IMR-90 (cell line): ENCODE measurements around the gene DNM2. TPM values are rescaled to one million over a fixed set of nuclear protein-coding genes. Genes with fewer than 3 reads are reported as not detected.

Source experiments
- ATAC-seq: fragments of 200-7000 bp; cut with Tn5 transposase; 2 replicates; pipeline ENCODE4 v1.9.1; 2020; ENCODE audit warnings: low read depth, mild to moderate bottlenecking, moderate library complexity
- BruUV-seq: library from RNA; stranded (reverse); fragments of 400-500 nt; replicated peaks from 2 replicates; lab custom pipeline; 2021; lab: Mats Ljungman, UMichigan
- CTCF ChIA-PET: fragments of 300-600 bp; formaldehyde crosslinking; extraction: SDS; loops from one replicate; lab custom pipeline; 2021; ENCODE audit warnings: antibody characterized with exemption; lab: Yijun Ruan, JAX
- POLR2A ChIA-PET: fragments of 300-600 bp; sonication (Branson Sonifier 250); formaldehyde crosslinking; loops from one replicate; lab custom pipeline; 2022; ENCODE audit warnings: antibody characterized with exemption; ENCODE audit not compliant: unreplicated experiment; lab: Charles Lee
- DNase-seq: peaks from one replicate; pipeline ENCODE4 v3.0.0; 2013
- H2AFZ ChIP-seq: replicated peaks from 2 replicates; pipeline ENCODE3; 2013; ENCODE audit warnings: low read length, mild to moderate bottlenecking; ENCODE audit not compliant: poor library complexity
- H2AK5ac ChIP-seq: 2 replicates; pipeline ENCODE4 v1.6.1; 2013; ENCODE audit warnings: low read depth, low read length, inconsistent platforms
- H2AK9ac ChIP-seq: replicated peaks from 2 replicates; pipeline ENCODE3; 2013; ENCODE audit warnings: mild to moderate bottlenecking, low read depth, low read length, moderate library complexity; ENCODE audit not compliant: poor library complexity
- H2BK120ac ChIP-seq: 2 replicates; pipeline ENCODE4 v1.6.1; 2013; ENCODE audit warnings: low read depth, low read length, inconsistent platforms
- H2BK15ac ChIP-seq: 3 replicates; pipeline ENCODE4 v1.6.1; 2013; ENCODE audit warnings: low read depth, low read length, inconsistent platforms
- H2BK20ac ChIP-seq: 2 replicates; pipeline ENCODE4 v1.6.1; 2013; ENCODE audit warnings: low read depth, mild to moderate bottlenecking, inconsistent platforms, low read length, moderate library complexity
- H2BK5ac ChIP-seq: 2 replicates; pipeline ENCODE4 v1.6.1; 2013; ENCODE audit warnings: mild to moderate bottlenecking, low read depth, low read length, inconsistent platforms; ENCODE audit not compliant: poor library complexity, severe bottlenecking
- H3K14ac ChIP-seq: replicated peaks from 2 replicates; pipeline ENCODE4 v1.6.1; 2013; ENCODE audit warnings: low read depth, low read length, inconsistent platforms
- H3K18ac ChIP-seq: 2 replicates; pipeline ENCODE4 v1.6.1; 2013; ENCODE audit warnings: low read depth, low read length, control low read depth
- H3K23ac ChIP-seq: 2 replicates; pipeline ENCODE4 v1.6.1; 2013; ENCODE audit warnings: low read depth, low read length, inconsistent platforms
- H3K27ac ChIP-seq: 2 replicates; pipeline ENCODE4 v1.5.1; 2013; ENCODE audit warnings: mild to moderate bottlenecking, control low read depth, low read length; ENCODE audit not compliant: insufficient read depth
- H3K27me3 ChIP-seq: 2 replicates; pipeline ENCODE4 v1.6.1; 2013; ENCODE audit warnings: low read length; ENCODE audit not compliant: control insufficient read depth, insufficient read depth
- H3K36me3 ChIP-seq: 2 replicates; pipeline ENCODE4 v1.6.1; 2013; ENCODE audit warnings: low read length, mixed read lengths; ENCODE audit not compliant: control insufficient read depth, insufficient read depth
- H3K4ac ChIP-seq: 2 replicates; pipeline ENCODE4 v1.6.1; 2013; ENCODE audit warnings: low read depth, low read length, inconsistent platforms
- H3K4me1 ChIP-seq: 2 replicates; pipeline ENCODE4 v1.6.1; 2013; ENCODE audit warnings: low read length, mixed read lengths; ENCODE audit not compliant: control insufficient read depth, insufficient read depth
- H3K4me2 ChIP-seq: 2 replicates; pipeline ENCODE4 v1.6.1; 2013; ENCODE audit warnings: low read depth, mild to moderate bottlenecking, control low read depth, low read length, moderate library complexity
- H3K4me3 ChIP-seq: 2 replicates; pipeline ENCODE4 v1.5.1; 2013; ENCODE audit warnings: low read depth, mild to moderate bottlenecking, control low read depth, low read length, moderate library complexity; ENCODE audit not compliant: insufficient read depth
- H3K56ac ChIP-seq: 2 replicates; pipeline ENCODE4 v1.6.1; 2013; ENCODE audit warnings: low read length, inconsistent platforms; ENCODE audit not compliant: insufficient read depth; ENCODE audit errors: extremely low read depth
- H3K79me1 ChIP-seq, 2 experiments: 2 replicates each; pipeline ENCODE4 v1.6.1; 2013; ENCODE audit warnings: low read length in 2 of 2, inconsistent platforms in 1 of 2, low read depth in 1 of 2
- H3K9ac ChIP-seq: 2 replicates; pipeline ENCODE4 v1.6.1; 2013; ENCODE audit warnings: low read depth, low read length, control low read depth
- H3K9me1 ChIP-seq: 2 replicates; pipeline ENCODE4 v1.6.1; 2013; ENCODE audit warnings: low read length, inconsistent platforms; ENCODE audit not compliant: insufficient read depth
- H3K9me3 ChIP-seq: 2 replicates; pipeline ENCODE4 v1.6.1; 2013; ENCODE audit warnings: low read length; ENCODE audit not compliant: control insufficient read depth, insufficient read depth
- H4K20me1 ChIP-seq: 2 replicates; pipeline ENCODE4 v1.6.1; 2013; ENCODE audit warnings: low read length, inconsistent platforms; ENCODE audit not compliant: insufficient read depth
- H4K5ac ChIP-seq: 2 replicates; pipeline ENCODE4 v1.6.1; 2013; ENCODE audit warnings: mild to moderate bottlenecking, low read depth, low read length, control low read depth
- H4K8ac ChIP-seq, 2 experiments: 2 replicates each; pipeline ENCODE4 v1.6.1; 2013; ENCODE audit warnings: low read depth in 2 of 2, low read length in 2 of 2, control low read depth in 1 of 2, inconsistent platforms in 1 of 2
- H4K91ac ChIP-seq: 2 replicates; pipeline ENCODE4 v1.6.1; 2013; ENCODE audit warnings: low read depth, low read length, inconsistent platforms; ENCODE audit not compliant: insufficient read depth
- BHLHE40 ChIP-seq: fragments of 150-350 bp; IDR thresholded peaks from 2 replicates; pipeline ENCODE4 v1.6.1; 2016; ENCODE audit warnings: mild to moderate bottlenecking, low read depth, low read length
- FOS ChIP-seq: fragments of 150-350 bp; IDR thresholded peaks from 2 replicates; pipeline ENCODE4 v1.6.1; 2016; ENCODE audit warnings: low read depth, low read length
- MAFK ChIP-seq: IDR thresholded peaks from 2 replicates; pipeline ENCODE4 v1.6.1; 2012; ENCODE audit warnings: low read depth, low read length, improper control_type of control experiment
- MXI1 ChIP-seq: IDR thresholded peaks from 2 replicates; pipeline ENCODE4 v1.6.1; 2012; ENCODE audit warnings: low read depth, mild to moderate bottlenecking, low read length, moderate library complexity, borderline replicate concordance
- NFE2L2 ChIP-seq: fragments of 150-350 bp; IDR thresholded peaks from 2 replicates; pipeline ENCODE4 v1.6.1; 2016; ENCODE audit warnings: low read depth, mild to moderate bottlenecking, low read length
- POLR2A ChIP-seq: IDR thresholded peaks from 2 replicates; pipeline ENCODE4 v1.6.1; 2012; ENCODE audit warnings: mild to moderate bottlenecking, low read depth, low read length
- RAD21 ChIP-seq: IDR thresholded peaks from 2 replicates; pipeline ENCODE4 v1.6.1; 2012; ENCODE audit warnings: low read length, improper control_type of control experiment
- RFX5 ChIP-seq: IDR thresholded peaks from 2 replicates; pipeline ENCODE4 v1.8.0; 2012; ENCODE audit warnings: low read depth, mild to moderate bottlenecking, low read length, moderate library complexity
- SMC3 ChIP-seq: fragments of 150-350 bp; IDR thresholded peaks from 2 replicates; pipeline ENCODE4 v1.6.1; 2016; ENCODE audit warnings: low read depth, mild to moderate bottlenecking, antibody characterized with exemption, low read length, moderate library complexity
- WGBS, 2 experiments: methylation state at CpG; one replicate each; pipeline versions ENCODE4 v1.1.5 to v1.1.7; 2013; ENCODE audit warnings: missing lambda C conversion rate in 2 of 2; ENCODE audit not compliant: insufficient read length in 1 of 2; ENCODE audit errors: extremely low coverage in 2 of 2; 5-methylcytosine and 5-hydroxymethylcytosine counted together
- dilution Hi-C: fragments of 300-500 bp; cut with HindIII; formaldehyde crosslinking; loops from one replicate; pipeline ENCODE4 v1.14.3; 2018; ENCODE audit warnings: low sequenced_read_pairs; ENCODE audit not compliant: unreplicated experiment
- in situ Hi-C: fragments of 300-500 bp; cut with MboI; formaldehyde crosslinking; loops from 3 replicates; pipeline ENCODE4 v1.14.3; 2019; ENCODE audit warnings: low sequenced_read_pairs, inconsistent platforms, mixed read lengths
- intact Hi-C: fragments of 100-400 bp; cut with micrococcal nuclease; formaldehyde crosslinking; loops from 2 replicates; pipeline ENCODE4 v1.10.0; 2022
- polyA plus RNA-seq, 3 experiments: library from polyadenylated mRNA; depleted of rRNA; stranded (reverse); fragments of >200 nt; gene quantifications; 2 replicates each; pipeline ENCODE4 v1.2.3, GENCODE V29; 2012; ENCODE audit warnings: low replicate concordance in 1 of 3
- total RNA-seq: library from RNA; depleted of rRNA; stranded (reverse); fragments of >200 nt; gene quantifications from 2 replicates; pipeline ENCODE4 v1.2.3, GENCODE V29; 2012
- TF ChIP-seq, protein P1 (sequence below): conservative IDR thresholded peaks from 2 replicates; pipeline ENCODE4 v1.5.1; 2012; ENCODE audit warnings: mild to moderate bottlenecking, low read depth, low read length, improper control_type of control experiment
- TF ChIP-seq, protein P2 (sequence below): fragments of 150-350 bp; IDR thresholded peaks from 2 replicates; pipeline ENCODE4 v1.6.1; 2016; ENCODE audit warnings: low read depth, mild to moderate bottlenecking, low read length, moderate library complexity, borderline replicate concordance

Gene DNM2
- total and polyA plus RNA-seq, 2 of the 4 experiments (the other 2 are of a cell fraction), result 55.6 to 74.2 TPM

DNA sequence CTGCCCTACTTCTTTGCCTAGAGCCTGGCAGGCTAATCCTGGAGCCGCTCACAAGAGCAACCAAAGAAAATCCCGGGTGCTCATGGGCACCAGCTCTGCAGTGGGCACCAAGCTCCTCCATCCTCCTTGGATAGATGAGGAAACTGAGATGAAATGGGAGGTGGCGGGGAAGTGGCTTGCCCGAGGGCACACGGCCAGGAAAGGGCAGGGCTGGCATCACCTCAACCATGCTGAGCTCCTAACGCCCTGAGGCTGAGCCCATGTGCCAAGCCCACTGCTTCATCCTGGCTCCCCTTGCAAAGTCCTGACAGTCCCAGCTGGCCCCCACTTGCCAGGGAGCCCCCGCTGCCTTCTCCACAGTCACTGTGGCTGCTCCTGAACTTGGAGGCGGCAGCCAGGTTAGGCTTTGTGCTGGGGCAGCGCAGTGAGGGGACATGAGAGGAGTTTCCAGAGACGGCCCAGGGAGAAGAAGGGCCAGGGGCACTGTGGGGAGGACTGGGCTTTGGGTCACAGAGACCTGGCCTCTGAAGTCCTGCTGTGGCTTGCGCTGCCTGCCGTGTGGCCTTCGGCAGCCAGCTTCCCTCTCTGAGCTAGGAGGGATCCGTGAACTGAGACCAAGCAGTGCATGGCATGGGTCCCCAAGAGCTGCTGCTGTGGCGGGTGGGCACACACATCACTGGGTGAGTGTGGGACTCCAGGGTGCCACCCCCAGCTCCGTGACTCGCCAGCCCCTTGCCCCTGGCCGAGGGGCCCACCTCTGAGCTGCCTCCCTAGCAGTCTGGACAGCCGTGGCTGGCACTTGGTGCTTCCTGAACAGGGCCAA is 100.6 kb downstream of the DNM2 start (continued):
- TF ChIP-seq SMC3, result no peak

GRCh38 chr19:10819124-10820060 is 101.5 kb downstream of the DNM2 start:
- Histone ChIP-seq H3K4me3 (no peak overlapping the region), H4K8ac (peak overlapping the region in 1 of 2 experiments; percentile 95; a peak in 2 of 4 replicates), H3K9me1 (peaks cover 18% of the 10 kb centered on the region), H2BK120ac (peak overlapping the region; percentile 97), H3K14ac (peak overlapping the region; percentile 99; the same call in 1 of the 2 replicates), H4K5ac (peak overlapping the region; percentile 93; the same call in 1 of the 2 replicates), H3K4ac (peak overlapping the region; percentile 99), H4K91ac (peak overlapping the region; percentile 98), H4K20me1 (peaks cover 3% of the 10 kb centered on the region), H2AFZ (no peak overlapping the region), H2BK20ac (peak overlapping the region; percentile 99; the same call in 1 of the 2 replicates), H3K18ac (peak overlapping the region; percentile 58; the same call in 1 of the 2 replicates), H2BK5ac (peak overlapping the region; percentile 99), H3K9me3 (no peaks in the 10 kb centered on the region), H3K4me1 (peaks cover 27% of the 10 kb centered on the region), H3K27ac (peak overlapping the region; percentile 91; the same call in 1 of the 2 replicates), H3K4me2 (no peak overlapping the region), H3K36me3 (peaks cover 47% of the 10 kb centered on the region), H3K56ac (no peak overlapping the region), H2BK15ac (peak overlapping the region; percentile 98; the same call in 1 of the 3 replicates), H3K27me3 (no peaks in the 10 kb centered on the region), H3K23ac (no peak overlapping the region), H3K9ac (no peak overlapping the region), H3K79me1 (peaks cover 26 to 62% of the 10 kb centered on the region in 2 experiments; a peak in 3 of 4 replicates), H2AK9ac (no peak overlapping the region), H2AK5ac (peak overlapping the region; percentile 100)
- ChIA-PET CTCF (no interaction called here), POLR2A (no interaction called here)
- DNase-seq, result no peak
- BruUV-seq, result no TSS peak
- no peak for ATAC-seq
- dilution Hi-C loops (no loop called here), in situ Hi-C loops (no loop called here), intact Hi-C loops (no loop called here)
- WGBS, 2 experiments, result 97 to 100% methylated on average over 2 to 21 of the region's 27 CpGs
- TF ChIP-seq MXI1 (no peak), POLR2A (no peak), RAD21 (no peak), NFE2L2 (no peak), MAFK (no peak), RFX5 (no peak), SMC3 (no peak), BHLHE40 (no peak), FOS (no peak)
- TF ChIP-seq, protein P1, sequence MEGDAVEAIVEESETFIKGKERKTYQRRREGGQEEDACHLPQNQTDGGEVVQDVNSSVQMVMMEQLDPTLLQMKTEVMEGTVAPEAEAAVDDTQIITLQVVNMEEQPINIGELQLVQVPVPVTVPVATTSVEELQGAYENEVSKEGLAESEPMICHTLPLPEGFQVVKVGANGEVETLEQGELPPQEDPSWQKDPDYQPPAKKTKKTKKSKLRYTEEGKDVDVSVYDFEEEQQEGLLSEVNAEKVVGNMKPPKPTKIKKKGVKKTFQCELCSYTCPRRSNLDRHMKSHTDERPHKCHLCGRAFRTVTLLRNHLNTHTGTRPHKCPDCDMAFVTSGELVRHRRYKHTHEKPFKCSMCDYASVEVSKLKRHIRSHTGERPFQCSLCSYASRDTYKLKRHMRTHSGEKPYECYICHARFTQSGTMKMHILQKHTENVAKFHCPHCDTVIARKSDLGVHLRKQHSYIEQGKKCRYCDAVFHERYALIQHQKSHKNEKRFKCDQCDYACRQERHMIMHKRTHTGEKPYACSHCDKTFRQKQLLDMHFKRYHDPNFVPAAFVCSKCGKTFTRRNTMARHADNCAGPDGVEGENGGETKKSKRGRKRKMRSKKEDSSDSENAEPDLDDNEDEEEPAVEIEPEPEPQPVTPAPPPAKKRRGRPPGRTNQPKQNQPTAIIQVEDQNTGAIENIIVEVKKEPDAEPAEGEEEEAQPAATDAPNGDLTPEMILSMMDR, result no peak
- TF ChIP-seq, protein P2, sequence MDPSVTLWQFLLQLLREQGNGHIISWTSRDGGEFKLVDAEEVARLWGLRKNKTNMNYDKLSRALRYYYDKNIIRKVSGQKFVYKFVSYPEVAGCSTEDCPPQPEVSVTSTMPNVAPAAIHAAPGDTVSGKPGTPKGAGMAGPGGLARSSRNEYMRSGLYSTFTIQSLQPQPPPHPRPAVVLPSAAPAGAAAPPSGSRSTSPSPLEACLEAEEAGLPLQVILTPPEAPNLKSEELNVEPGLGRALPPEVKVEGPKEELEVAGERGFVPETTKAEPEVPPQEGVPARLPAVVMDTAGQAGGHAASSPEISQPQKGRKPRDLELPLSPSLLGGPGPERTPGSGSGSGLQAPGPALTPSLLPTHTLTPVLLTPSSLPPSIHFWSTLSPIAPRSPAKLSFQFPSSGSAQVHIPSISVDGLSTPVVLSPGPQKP, result no peak
